Activated CD8-positive, alpha-beta T cell treated with anti-CD3 and anti-CD28 coated beads for 36 hours (primary cell): ENCODE data around the gene CRYGN. TPM values are rescaled to one million over a fixed set of nuclear protein-coding genes. Genes with fewer than 3 reads are reported as not detected.
A peak's percentile ranks its signal among the peaks of the same experiment; 100 is the strongest.

Experiments
- ATAC-seq: fragments of 200-7000 bp; cut with Tn5 transposase; one replicate; pipeline ENCODE4 v1.10.0; 2021; ENCODE audit warnings: mild to moderate bottlenecking, moderate library complexity
- CTCF ChIA-PET: fragments of 350-600 bp; sonication (Branson Sonifier 250); formaldehyde crosslinking; loops from one replicate; lab custom pipeline; 2021; ENCODE audit warnings: antibody characterized with exemption; lab: Charles Lee
- POLR2A ChIA-PET: fragments of 350-600 bp; sonication (Branson Sonifier 250); formaldehyde crosslinking; loops from one replicate; lab custom pipeline; 2021; ENCODE audit warnings: antibody characterized with exemption; lab: Charles Lee
- DNase-seq: peaks from one replicate; pipeline ENCODE4 v3.0.0-alpha.2; 2020
- H3K27ac Mint-ChIP-seq: one replicate; pipeline ENCODE4 v1.8.0; 2021; ENCODE audit warnings: mild to moderate bottlenecking, mixed read lengths
- H3K27me3 Mint-ChIP-seq: one replicate; pipeline ENCODE4 v1.8.0; 2021; ENCODE audit warnings: mixed read lengths
- H3K36me3 Mint-ChIP-seq: one replicate; pipeline ENCODE4 v1.8.0; 2021; ENCODE audit warnings: low read depth, mixed read lengths
- H3K4me1 Mint-ChIP-seq: one replicate; pipeline ENCODE4 v1.8.0; 2021; ENCODE audit warnings: low read depth, mixed read lengths
- H3K4me3 Mint-ChIP-seq: one replicate; pipeline ENCODE4 v1.8.0; 2021; ENCODE audit warnings: mild to moderate bottlenecking, moderate library complexity, mixed read lengths
- H3K9me3 Mint-ChIP-seq: one replicate; pipeline ENCODE4 v1.8.0; 2021; ENCODE audit warnings: mixed read lengths
- CTCF ChIP-seq: fragments of 200-600 bp; IDR thresholded peaks from one replicate; pipeline ENCODE4 v1.8.0; 2022; ENCODE audit warnings: antibody characterized with exemption, mild to moderate bottlenecking
- intact Hi-C: fragments of 100-400 bp; cut with micrococcal nuclease; formaldehyde crosslinking; loops from one replicate; pipeline ENCODE4 v1.10.0; 2022
- total RNA-seq, 2 experiments: library from RNA; stranded (reverse); gene quantifications; one replicate each; pipeline ENCODE4 v1.2.3, GENCODE V29; 2021

Gene CRYGN
- total RNA-seq, 2 experiments from 2014 or later: 0.16 to 0.90 TPM

- Mint-ChIP-seq H3K9me3 (no peaks in the 10 kb centered on the region), H3K4me3 (peak overlapping the region; percentile 43), H3K36me3 (no peaks in the 10 kb centered on the region), H3K27ac (peak overlapping the region; percentile 84), H3K4me1 (peaks cover 44% of the 10 kb centered on the region), H3K27me3 (no peaks in the 10 kb centered on the region)
- peak; percentile 69 for TF ChIP-seq CTCF
- POLR2A ChIA-PET: interaction anchor here (0.9 kb wide), 1 partner anchor 22 kb away, joined by 3 read pairs; no protein-coding TSS in a partner anchor
- intact Hi-C loops: no loop called here
- CTCF ChIA-PET: interaction anchor here (1.8 to 6.8 kb wide), 3 partner anchors 11 to 64 kb away, joined by 6 to 51 read pairs (median 9); no protein-coding TSS in a partner anchor
- DNase-seq (peak; percentile 88), ATAC-seq (peak; percentile 96)
These were observed 7.1 kb downstream of the CRYGN start for GRCh38 chr7:151432658-151433521.

- no peak overlapping the region for H3K4me3 Mint-ChIP-seq
- no peak overlapping the region for H3K27ac Mint-ChIP-seq
- H3K9me3 Mint-ChIP-seq: no peaks in the 10 kb centered on the region
- H3K4me1 Mint-ChIP-seq: peaks cover 51% of the 10 kb centered on the region
- DNase-seq: no peak
- no peak for TF ChIP-seq CTCF
- intact Hi-C loops: no loop called here
- H3K36me3 Mint-ChIP-seq: no peaks in the 10 kb centered on the region
- H3K27me3 Mint-ChIP-seq: no peaks in the 10 kb centered on the region
- ChIA-PET CTCF (interaction anchor here (1.1 to 6.8 kb wide), 3 partner anchors 17 to 63 kb away, joined by 4 to 51 read pairs (median 9); no protein-coding TSS in a partner anchor), POLR2A (interaction anchor here (0.6 to 2.4 kb wide), 2 partner anchors 9 to 12 kb away, joined by 3 to 12 read pairs; partner anchors contain the start of gene CRYGN)
- no peak for ATAC-seq
These were observed 8.1 kb downstream of the CRYGN start for GRCh38 chr7:151431768-151432311.

DNA sequence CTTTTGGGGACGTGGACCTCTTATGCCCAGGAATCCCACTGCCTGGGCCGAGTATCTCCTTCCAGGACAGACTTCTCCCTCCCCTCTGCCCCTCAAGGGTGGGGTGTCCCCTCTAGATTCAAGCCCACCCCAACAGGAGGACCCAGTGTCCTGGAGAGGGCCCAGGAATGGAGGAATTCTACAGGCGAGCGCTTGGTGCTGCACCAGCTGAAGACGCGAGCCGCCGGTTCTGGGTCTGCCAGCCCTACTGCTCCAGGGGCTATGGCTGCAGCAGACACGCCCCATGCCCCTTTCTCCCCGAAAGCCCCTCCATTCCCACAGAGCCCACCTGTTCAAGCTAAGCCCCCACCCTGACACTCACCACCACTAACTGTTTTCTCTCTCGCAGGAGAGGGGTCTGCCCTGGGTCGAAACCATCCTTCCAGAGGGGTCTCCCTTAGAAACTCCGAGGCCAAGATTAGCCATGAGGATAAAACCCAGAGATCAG is 8.6 kb downstream of the CRYGN start:
- TF ChIP-seq CTCF: no peak
- no peak for ATAC-seq
- ChIA-PET CTCF (interaction anchor here (1.1 kb wide), 1 partner anchor 17 kb away, joined by 4 read pairs; no protein-coding TSS in a partner anchor), POLR2A (interaction anchor here (2.4 kb wide), 1 partner anchor 10 kb away, joined by 12 read pairs; the partner anchor contains the start of gene CRYGN)
- H3K36me3 Mint-ChIP-seq: no peaks in the 10 kb centered on the region
- no peak overlapping the region for H3K4me3 Mint-ChIP-seq
- DNase-seq: no peak
- peaks cover 52% of the 10 kb centered on the region for H3K4me1 Mint-ChIP-seq
- H3K9me3 Mint-ChIP-seq: no peaks in the 10 kb centered on the region
- intact Hi-C loops: no loop called here
- no peak overlapping the region for H3K27ac Mint-ChIP-seq
- no peaks in the 10 kb centered on the region for H3K27me3 Mint-ChIP-seq

DNA sequence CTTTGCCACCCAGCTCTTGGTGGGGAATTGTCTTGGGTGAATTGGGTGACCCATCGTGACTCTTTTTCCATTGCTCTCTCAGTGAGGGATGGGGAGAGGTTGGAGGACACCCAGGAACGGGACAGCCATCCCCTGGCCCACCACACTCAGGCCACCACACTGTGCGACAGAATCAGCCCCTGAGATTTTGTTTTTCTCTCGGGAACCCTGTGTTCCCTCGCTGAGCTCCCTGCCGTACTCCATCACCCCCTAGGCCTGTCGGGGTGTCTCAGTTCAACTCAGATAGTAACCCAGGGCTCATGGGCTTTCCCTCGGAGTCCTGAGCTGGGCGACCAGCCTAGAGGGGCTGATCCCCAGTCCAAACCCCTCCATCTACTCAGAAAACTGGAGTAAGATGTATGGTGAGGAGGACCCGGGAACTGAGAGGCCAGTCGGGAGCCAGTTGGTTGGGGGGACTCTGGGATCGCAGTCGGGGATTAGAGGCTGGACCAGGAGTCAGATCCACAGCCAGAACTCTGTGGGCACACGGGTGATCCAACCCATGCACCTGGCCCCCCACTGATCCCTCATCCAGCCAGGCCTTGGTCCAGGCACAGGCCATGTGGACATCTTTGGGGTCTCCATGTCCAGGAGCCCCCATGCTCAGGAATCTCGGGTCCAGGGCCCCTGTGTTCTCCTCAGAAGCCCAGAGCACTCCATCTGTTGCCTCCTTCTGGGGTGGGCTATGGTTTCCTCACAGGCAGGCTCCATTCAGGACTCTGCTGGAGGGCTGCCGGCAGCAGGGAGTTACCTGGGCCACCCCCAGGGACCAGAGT is 9.3 kb downstream of the CRYGN start:
- intact Hi-C loops: no loop called here
- no peaks in the 10 kb centered on the region for H3K36me3 Mint-ChIP-seq
- no peak for ATAC-seq
- H3K27me3 Mint-ChIP-seq: no peaks in the 10 kb centered on the region
- H3K9me3 Mint-ChIP-seq: no peaks in the 10 kb centered on the region
- H3K4me3 Mint-ChIP-seq: no peak overlapping the region
- ChIA-PET POLR2A (interaction anchor here (1.0 to 2.4 kb wide), 4 partner anchors 10 to 125 kb away, joined by 3 to 12 read pairs (median 3); partner anchors contain the start of gene CRYGN), CTCF (interaction anchor here (1.0 to 1.8 kb wide), 6 partner anchors 10 to 120 kb away, joined by 3 to 10 read pairs (median 4); partner anchors contain the start of gene CRYGN)
- H3K27ac Mint-ChIP-seq: no peak overlapping the region
- peaks cover 52% of the 10 kb centered on the region for H3K4me1 Mint-ChIP-seq
- no peak for DNase-seq
- TF ChIP-seq CTCF: no peak
